ENCODE results near the gene SLC9A6.

DNA sequence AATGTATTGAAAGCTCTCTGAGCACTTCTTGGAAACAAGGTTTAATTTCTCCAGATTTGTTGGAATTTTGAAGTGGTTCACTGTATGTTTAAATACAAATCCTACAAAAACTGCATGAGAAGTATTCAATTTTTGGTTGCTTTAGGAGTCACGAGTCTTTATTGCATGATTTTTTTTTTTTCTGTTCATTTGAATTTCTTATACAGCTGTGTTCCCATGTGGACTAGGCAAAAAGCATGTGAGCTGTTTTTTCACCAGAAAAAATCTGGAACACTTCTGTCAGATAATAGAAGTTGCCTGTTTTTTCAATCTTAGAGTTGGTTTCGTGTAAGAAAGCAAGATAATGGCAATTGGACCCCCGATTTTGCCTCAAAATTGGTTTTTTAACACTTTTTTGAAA is 66.4 kb downstream of the SLC9A6 start:
- TF ChIP-seq, protein P1, sequence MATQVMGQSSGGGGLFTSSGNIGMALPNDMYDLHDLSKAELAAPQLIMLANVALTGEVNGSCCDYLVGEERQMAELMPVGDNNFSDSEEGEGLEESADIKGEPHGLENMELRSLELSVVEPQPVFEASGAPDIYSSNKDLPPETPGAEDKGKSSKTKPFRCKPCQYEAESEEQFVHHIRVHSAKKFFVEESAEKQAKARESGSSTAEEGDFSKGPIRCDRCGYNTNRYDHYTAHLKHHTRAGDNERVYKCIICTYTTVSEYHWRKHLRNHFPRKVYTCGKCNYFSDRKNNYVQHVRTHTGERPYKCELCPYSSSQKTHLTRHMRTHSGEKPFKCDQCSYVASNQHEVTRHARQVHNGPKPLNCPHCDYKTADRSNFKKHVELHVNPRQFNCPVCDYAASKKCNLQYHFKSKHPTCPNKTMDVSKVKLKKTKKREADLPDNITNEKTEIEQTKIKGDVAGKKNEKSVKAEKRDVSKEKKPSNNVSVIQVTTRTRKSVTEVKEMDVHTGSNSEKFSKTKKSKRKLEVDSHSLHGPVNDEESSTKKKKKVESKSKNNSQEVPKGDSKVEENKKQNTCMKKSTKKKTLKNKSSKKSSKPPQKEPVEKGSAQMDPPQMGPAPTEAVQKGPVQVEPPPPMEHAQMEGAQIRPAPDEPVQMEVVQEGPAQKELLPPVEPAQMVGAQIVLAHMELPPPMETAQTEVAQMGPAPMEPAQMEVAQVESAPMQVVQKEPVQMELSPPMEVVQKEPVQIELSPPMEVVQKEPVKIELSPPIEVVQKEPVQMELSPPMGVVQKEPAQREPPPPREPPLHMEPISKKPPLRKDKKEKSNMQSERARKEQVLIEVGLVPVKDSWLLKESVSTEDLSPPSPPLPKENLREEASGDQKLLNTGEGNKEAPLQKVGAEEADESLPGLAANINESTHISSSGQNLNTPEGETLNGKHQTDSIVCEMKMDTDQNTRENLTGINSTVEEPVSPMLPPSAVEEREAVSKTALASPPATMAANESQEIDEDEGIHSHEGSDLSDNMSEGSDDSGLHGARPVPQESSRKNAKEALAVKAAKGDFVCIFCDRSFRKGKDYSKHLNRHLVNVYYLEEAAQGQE (IDR thresholded peaks at IDR 0.05; ENCODE audit: unreplicated experiment): no peak
- TF ChIP-seq CTCF (conservative IDR thresholded peaks at IDR 0.05; ENCODE audit: low read depth in 2 of 2) (no peak), CREB1 (CRISPR knock-in tag; IDR thresholded peaks at IDR 0.05; ENCODE audit: low read depth) (no peak), POLR2AphosphoS5 (IDR thresholded peaks at IDR 0.05; ENCODE audit: low read depth) (no peak), EZH2 (IDR thresholded peaks at IDR 0.05; ENCODE audit: low read depth, unreplicated experiment) (no peak), EZH2phosphoT487 (IDR thresholded peaks at IDR 0.05; ENCODE audit: unreplicated experiment) (no peak), STAT1 (IDR thresholded peaks at IDR 0.05; ENCODE audit: unreplicated experiment) (no peak), ZNF114 (CRISPR knock-in tag; IDR thresholded peaks at IDR 0.05) (no peak), ETS1 (IDR thresholded peaks at IDR 0.05) (no peak), ZNF331 (CRISPR knock-in tag; IDR thresholded peaks at IDR 0.05; ENCODE audit: low read depth) (no peak), NANOG (IDR thresholded peaks at IDR 0.05; ENCODE audit: borderline replicate concordance) (no peak)
